ENCODE measurements around the gene INSYN2B.
A peak's percentile ranks its signal among the peaks of the same experiment; 100 is the strongest.

Gene INSYN2B

DNA sequence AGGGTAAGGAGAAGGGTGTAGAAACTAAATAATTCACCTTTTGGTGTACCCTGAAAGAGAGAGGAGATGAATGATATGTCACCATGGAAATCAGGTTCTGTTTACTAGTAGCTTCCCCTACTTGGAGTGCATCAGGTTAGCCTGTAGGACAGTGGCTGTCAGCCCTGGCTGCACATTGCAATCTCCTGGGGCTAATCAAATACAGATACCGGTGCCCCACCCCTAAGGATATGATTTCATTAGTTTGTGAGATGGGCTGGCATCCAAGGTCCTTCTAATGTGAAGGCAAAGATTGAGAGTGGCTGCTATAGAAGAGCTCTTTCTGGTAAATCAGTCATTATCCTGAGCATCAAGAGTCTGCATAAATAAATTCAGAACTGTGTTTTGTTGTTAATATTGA lies 47.2 kb downstream of the INSYN2B start:
- DNase-seq (ENCODE audit: low read depth), result no peak

DNA sequence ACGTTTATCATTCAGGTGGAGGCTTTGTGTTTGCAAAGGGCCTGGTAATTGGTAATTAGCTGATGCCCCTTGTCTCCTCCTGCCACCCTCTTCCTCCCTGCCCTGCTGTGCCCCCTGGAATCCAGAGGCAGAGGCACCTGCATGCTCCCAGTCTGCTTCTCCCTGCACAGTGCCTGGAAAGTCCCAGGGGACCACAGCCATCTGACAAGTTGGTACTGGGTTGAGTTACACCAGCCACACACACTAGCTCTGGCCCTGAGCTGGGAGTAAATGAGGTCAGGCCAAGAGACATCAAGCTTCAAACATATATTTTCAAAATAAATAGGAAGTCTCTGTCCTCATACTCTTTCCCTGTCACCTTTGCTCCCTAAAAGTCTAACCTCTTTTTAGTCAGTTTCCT lies 56.3 kb downstream of the INSYN2B start:
- DNase-seq (ENCODE audit: low read depth), result no peak

DNA sequence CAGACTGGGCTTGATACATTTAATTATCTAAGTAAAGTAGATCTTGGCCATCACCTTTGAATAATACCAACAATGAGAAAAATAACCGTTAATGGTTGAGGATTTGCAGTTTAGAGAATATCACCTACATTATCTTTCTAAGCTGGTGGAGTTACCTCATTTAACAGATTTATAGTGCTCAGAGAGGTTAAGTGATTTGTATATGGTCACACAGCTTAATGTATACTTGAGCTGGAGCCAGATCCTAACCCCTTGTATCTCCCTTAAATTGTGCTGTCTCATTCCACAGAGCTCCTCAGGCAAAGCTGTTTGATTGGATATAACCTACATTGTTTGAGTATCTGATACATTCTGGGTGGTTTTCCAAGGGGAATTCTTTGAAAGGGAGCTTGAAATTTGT lies 57.8 kb downstream of the INSYN2B start:
- DNase-seq (ENCODE audit: low read depth), result no peak

DNA sequence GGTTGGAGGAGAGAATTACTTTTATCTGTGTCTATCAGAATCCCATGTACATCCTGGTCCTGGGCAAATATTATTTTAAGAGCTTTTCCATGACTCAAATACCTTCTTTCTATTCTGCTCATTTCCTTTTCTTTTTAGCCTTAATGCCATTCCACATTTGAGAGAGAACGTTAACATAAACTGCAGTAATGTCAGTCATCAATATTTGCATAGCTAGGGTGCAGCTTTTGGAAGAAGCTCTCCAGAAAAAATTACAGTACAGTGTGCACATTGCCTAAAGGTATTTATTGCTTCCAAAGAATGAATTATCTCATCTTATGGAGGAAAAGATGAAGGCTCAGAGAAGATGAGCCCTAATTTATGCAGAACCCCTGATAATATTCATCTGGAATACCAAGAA lies 58.3 kb downstream of the INSYN2B start:
- no peak for DNase-seq (ENCODE audit: low read depth)

DNA sequence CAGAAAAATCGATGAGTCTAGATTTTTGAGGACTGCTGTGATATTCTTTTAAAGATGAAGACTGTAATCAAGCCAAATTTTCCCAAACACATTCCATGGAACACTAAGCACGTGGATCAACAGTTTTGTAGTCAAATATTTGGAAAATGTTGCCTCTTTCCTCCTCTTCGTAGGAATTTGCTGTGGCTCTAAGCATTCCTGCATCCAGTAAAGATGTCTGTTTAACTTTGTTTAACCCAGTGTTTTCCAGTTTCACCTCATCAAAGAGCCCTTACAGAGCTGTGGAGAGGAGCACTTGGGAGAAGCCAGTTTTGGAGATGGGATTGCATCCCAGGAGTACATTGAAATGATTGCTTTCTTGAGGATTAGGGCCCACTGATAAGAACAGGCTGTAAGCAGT lies 58.9 kb downstream of the INSYN2B start:
- DNase-seq (ENCODE audit: low read depth), result no peak

DNA sequence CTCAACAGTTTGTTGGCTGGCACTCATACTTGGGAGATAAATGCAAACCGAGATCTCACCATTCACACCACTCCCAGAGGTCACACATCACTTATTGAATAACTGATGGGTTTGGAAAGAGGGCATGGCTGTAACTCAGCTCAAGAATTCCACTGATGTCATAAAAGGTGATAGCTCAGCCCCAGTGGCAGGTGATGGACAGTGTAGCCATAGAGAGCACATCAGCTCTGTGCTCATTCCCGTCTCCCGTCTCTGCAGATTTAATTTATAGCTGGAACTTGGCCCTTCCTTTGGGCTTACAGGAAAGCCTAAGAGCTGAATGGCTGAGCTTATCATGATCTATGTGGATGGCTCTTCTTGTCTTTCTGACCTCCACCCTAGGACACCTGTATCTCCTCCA lies 59.8 kb downstream of the INSYN2B start:
- DNase-seq (ENCODE audit: low read depth), result no peak

DNA sequence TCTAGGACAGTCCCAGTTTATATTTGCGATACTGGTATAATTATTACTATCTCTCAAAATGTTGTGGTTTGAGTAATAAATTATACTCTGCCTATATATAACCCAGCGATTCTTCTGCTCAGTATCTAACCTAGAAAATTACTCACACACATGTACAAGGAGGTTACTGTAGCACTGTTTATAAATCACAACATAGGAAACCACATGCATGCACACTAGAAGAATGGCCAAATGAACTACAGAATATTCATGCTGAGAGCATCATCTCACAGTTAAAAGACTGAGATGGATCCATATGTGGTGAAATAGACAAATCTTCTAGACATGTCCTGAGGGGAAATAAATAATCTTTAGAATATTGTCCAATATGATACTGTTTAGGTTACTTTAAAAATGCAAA lies 62.1 kb downstream of the INSYN2B start:
- no peak for DNase-seq (ENCODE audit: low read depth)

DNA sequence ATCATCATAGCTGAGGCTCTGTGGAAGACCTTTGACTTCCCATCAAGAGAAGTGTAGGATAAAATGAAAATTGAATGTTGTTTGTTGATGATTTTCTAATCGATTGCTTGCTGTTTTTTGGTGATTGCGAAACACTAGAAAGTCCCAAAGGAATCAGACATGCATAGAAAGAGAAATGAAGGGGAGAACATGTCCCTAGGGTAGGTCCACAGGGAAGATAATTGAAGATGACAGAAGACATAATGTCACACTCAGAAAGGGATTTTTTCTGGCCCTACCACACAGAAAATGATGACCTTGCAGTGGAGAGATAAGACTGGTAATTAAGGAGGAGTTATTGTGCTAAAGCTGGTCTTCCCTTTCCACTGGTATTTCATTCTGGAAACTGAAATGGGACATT lies 62.8 kb downstream of the INSYN2B start:
- DNase-seq (ENCODE audit: low read depth), result no peak

DNA sequence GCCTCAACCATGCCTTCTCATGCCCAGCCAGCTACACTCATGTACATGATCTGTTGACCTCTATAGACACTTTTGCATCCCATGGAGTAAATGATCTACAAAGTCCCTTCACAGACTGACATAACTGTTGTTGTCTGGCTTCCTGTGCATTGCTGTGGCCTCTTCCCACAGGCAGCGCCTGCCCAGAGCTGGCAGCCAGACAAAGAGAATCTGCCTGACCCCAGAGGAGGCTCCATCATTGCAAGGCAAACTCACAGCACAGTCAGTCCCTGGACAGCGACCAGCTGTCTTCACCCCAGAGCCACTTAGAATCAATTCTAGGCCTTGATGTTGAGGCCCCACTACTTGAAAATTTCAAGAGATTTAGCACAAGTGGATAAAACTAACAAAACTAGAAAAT lies 65.5 kb downstream of the INSYN2B start:
- peak; percentile 22 for DNase-seq (ENCODE audit: low read depth)

DNA sequence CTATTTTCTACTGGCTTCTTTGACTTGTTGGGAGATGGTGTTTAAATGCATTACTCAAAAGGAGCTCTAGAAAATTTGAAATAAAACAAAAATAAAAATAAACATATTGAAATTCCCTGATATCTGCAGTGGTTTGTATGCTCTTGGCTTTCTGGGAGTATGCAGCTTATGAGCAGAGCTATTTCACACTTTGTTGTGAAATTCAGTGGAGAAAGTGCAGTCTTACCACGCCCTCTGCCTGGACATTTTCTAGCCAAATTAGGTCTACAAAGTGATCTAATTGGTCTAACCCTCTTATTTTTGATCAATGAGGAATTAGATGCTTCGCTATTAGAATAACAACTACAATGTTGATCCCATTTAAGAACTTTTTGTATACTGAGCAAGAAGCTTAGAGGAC lies 66.8 kb downstream of the INSYN2B start:
- DNase-seq (ENCODE audit: low read depth), result no peak

DNA sequence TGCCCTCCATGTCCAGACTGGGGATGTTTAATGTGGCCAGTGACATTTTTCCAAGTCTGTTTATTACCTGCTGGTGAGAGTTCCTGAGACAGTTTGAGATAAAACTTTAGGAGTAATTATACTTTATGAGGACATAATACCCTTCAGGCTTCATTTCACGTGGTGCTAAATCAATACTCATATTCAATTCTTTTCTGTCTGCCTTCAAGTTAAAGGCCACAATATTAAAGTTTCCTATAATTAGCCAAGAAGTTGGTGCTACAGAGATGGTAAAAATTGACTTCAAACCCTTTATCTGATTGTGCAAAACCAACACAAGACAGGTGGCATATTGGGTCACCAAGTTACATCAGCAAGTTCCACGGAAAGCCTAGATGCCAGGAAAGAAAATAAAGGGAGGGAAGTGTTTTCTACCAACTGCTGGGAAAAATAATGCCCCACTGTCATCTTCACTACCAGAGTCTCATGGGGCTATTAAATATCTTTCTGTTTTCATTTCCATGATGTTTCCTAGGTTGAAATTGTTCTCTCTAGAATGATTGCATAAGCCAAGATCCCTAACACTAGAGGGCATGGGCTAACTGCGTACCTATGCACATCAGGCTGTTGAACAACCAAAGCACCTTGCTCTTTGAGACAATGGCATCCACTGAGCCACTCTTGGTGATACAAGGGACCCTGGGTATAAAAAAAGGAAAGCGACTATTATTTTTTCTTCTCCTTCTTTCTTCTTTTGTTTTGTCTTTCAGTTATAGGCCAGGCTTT lies 68.7 kb downstream of the INSYN2B start:
- DNase-seq (ENCODE audit: low read depth), result no peak

DNA sequence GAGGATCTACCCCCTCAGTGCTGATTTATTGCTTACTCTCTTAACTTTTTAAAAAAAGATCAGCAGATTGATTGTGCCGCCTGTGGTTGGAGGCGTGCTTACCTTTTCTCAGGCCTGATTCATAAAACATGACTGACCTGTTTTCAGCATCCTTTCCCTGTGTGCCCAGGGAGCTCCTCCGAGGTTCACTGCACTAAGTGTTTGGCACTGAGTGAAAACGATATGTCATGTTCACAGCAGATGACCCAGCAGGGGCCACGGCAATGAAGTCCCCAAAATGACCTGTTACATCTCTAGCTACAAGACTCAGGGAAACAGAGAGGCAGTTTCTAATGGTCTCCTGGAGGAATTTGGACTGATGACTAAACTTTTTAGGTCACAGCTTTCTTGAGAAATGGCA lies 69.9 kb downstream of the INSYN2B start:
- no peak for DNase-seq (ENCODE audit: low read depth)

DNA sequence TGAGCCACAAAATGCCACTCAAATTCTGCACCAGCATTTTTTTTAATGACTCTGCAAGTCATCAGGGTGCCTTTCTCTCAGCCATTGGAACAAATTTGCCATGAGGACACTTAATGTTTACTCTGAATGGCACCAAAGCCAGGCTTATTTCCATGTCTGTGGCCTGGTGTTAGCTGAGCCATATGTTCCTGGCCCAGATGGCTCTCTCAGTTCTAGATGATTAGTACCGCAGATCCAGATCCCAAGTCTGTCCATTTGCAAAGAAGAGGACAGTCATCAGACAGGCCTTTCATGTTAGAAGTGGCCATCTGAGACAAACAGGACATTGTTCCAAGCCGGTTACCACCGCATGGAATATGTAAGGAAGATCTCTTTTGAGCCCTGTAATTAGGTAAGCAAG lies 70.3 kb downstream of the INSYN2B start:
- no peak for DNase-seq (ENCODE audit: low read depth)

DNA sequence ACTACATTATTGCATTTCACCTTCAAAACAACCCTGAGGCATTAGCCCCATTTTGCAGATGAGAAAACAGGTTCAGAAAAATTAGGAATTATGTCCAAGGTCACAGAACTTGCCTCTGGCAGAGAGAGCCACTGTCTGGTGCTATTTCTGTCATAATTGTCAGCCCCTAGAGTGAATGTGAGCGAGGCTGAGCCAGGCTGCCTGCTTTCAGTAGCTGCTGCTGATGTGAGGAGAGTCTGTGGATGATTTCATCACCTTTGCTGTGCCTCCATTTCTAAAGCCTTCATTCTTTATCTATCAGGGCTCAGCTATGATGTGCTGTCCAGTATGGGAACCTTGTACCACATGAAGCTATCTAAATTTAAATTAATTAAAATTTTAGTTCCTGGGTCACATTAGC lies 71.4 kb downstream of the INSYN2B start:
- DNase-seq (ENCODE audit: low read depth), result no peak

DNA sequence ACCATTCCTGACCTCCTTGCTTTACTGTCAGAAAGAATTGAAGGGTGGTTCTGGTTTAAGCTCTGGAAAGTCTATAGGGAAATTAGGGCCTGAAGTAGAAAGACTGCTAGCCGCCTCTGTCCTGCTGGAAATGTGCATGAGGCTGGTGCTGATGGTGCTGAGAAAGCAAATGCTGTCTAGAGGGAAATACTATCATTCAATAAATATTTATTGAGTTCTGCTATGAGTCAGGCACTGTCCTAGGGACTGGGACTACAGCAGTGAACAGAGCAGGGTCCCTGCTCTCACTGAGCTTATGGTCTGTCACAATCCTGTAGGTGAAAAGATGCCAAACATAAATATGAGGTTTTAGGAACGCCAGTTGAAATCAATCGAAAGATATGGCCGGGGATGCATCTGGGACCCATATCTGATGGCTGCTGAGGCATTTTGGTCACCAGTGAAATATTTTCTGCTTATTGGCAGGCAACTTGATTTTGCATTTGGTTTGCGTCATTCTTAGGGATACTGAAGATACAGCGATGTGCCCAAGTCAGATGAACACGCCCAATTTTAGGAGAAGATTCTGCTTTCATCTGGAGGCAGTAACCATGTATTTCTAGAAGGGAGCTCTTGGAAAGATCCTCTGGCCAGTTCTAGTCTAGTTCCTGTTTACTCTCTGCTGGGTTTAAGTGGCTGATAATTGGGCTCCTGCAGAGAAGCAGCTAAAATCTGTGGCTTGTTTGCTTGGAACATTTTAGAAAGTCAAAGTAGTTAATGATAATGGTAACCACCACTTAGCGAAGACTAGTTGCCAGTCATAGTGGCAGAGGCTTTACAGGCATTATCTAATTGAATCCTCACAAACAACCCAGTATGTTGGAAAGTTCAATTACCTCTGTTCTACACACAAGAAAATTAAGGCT lies 73.3 kb downstream of the INSYN2B start:
- no peak for DNase-seq (ENCODE audit: low read depth)

DNA sequence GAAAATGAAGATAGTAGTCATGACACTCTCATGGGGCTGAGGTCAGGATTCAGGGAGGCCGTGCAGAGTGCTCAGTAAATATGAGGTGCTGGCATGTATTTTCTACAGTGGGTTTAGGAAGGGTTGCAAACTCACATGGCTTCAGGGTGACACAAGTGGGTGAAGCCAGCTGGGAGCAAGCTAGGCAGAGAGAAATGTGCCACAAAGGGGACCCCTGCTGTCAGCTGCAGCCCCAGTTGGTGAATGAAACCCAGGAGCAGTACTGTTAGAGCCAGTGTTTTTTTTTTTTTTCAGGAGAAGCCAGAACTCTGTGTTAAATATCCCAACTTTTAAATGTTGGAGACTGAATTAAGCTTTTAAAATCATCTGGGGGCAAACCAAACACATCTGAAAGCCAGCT lies 75.3 kb downstream of the INSYN2B start:
- no peak for DNase-seq (ENCODE audit: low read depth)

DNA sequence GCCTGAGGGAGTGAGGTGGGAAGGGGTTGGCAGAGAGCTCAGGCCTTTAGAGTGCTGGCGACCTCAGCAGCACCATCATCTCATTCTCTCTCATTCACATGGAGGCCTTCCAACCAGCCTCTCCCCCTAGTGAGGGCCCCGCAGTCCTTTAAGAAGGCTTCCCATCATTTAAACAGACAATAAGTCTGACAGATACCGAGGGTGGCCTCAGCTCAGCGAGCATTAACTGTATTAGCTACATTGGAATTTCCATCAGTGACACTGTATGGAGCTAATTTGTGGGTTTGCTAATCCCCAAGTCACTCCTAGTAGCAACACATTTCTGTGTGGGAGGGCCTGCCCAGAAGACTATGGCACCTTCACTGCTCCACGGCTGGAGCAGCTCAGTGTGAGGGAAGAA lies 75.8 kb downstream of the INSYN2B start:
- DNase-seq (ENCODE audit: low read depth), result no peak

DNA sequence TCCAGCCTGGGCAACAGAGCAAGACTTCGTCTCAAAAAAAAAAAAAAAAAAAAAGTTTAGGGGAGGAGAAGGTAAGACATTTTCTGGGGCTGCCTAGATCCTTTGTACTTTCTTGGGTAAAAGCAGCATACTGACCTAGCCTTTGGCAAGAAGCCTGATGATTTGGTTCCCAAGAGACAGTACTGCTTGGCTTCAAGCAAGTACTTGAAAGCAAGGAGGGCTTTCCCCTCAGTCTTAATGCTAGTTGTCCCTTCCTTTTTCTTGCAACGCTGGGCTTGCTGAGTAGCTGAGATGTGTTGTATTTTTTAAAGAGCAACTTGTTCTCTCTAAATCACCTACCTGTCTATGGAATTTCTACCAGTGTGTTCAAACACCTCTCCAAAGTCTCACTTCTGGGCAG lies 76.2 kb downstream of the INSYN2B start:
- DNase-seq (ENCODE audit: low read depth), result peak; percentile 53

DNA sequence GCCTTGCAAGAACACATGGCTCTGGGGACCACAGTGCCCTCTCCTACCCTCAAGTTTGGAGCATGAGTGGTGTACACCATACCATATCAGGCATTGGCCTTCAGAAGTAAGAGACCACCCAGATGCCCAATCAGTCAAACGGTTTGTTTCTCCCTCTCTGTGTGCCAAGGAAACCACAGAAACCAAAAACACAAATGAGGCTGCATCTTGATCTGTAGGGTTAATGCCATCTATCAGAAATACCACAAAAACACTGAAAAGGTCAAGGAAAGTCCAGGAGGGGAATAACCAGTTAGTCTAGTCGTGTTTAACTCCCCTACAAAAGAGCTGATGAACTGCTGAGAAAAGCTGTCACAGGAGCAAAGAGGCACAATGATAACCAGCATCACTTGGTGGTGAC lies 78.4 kb downstream of the INSYN2B start:
- no peak for DNase-seq (ENCODE audit: low read depth)

DNA sequence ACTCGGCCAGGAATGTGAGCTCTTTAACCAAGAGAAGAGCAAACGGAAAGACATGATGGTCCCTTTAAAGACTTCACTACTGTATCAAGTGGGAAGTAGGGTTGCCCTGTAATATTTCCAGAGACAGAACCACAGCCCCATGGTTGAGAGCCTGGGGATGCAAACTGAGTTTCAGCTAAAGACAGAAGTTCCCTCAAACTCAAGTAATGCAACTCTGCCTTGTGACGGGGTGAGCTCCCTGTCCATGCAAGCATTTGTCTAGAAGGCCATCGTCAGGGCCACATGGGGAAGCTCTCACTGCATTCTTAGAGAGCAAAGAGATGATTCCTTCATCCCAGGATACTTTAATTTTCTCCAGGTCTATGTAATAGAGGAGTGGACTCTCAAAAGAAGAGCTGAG lies 82.8 kb downstream of the INSYN2B start:
- DNase-seq (ENCODE audit: low read depth), result no peak

DNA sequence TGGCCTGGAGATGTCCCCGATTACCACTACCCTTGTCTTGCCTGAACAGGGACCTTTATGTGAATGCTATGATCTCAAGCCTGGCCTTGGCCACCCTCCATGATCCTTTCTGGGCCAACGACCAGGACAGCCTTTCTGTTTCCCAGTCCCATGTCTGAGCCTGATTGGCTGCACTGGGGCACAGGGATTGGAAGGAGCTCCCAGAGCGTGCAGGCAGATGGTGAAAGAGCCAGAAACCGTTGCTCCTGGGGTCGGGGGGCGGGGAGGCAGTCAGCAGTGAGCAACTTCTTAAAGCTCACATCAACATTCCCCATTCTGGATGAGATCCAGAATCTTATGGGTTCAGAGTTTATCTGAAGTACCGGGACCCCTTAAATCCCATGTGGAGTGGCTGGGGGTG lies 84.4 kb downstream of the INSYN2B start:
- DNase-seq (ENCODE audit: low read depth), result no peak

DNA sequence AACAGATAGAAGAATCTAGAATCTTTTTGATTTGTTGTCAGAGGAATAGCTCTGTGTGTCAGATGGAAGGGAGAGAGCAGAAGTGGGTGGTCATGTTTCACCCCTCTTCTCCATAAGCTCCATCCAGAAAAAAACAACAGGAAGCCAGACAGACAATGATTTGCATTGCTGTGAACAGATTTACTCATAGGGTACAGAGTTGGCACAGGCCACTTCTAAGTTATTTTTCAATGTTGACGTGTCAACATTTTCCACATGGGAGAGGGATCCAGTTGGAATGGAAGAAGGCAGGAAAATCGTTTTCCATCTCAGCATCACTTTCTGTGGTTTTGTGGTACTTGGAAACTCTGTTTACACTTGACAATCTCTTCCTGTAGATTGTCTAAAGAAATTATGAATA lies 86.7 kb downstream of the INSYN2B start:
- DNase-seq (ENCODE audit: low read depth), result no peak

DNA sequence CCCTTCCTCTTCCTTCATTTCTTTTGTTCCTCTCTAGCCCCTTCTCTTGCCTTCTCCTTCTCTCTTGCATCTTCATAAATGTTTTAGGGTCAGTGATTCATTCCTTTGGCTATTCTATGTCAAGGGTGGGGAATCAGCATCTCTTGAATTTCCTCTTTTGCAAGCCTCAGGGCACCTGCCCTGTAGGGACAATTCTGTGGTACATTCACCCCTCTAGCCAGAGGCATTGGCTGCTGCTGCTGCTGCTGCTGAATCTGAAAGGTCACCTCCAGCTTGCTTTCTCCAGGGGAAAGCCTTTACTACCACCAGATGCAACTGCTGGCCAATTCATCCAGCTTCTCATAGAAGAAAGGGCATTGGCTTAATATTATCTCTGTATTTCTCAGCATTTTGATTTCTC lies 87.3 kb downstream of the INSYN2B start:
- DNase-seq (ENCODE audit: low read depth), result no peak

DNA sequence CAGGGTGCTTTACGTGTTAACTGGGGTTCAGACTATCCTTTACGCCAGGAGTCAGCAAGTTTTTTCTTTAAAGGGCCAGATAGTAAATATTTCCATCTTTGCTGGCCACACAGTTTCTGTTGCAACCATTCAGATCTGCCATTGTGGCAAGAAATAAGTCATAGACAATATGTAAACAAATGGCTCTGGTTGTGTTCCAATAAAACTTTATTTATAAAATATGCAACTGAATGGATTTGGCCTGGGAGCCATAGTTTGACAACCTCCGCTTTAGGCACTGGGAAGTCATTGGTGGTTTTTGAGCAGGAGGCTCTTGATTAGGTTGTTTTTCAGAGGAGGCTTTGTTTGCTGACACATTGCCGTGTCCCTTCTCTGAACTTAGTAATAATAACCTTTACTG lies 90.7 kb downstream of the INSYN2B start:
- no peak for DNase-seq (ENCODE audit: low read depth)

All from stromal cell of bone marrow (primary cell).